M059J (cell line): ENCODE results near the gene FAU. TPM values are rescaled to one million over a fixed set of nuclear protein-coding genes. Genes with fewer than 3 reads are reported as not detected.
A peak's percentile ranks its signal among the peaks of the same experiment; 100 is the strongest.

Experiments
- DNase-seq: peaks from one replicate; pipeline ENCODE4 v3.0.0-alpha.2; 2012; ENCODE audit warnings: low read depth
- total RNA-seq: library from RNA; depleted of rRNA; stranded (reverse); fragments of >200 nt; shearing (Covaris generic); gene quantifications from 2 replicates; pipeline ENCODE4 v1.2.3, GENCODE V29; 2014

The FAU gene
- total RNA-seq, 1 experiment from 2014 or later: 443 TPM

DNA sequence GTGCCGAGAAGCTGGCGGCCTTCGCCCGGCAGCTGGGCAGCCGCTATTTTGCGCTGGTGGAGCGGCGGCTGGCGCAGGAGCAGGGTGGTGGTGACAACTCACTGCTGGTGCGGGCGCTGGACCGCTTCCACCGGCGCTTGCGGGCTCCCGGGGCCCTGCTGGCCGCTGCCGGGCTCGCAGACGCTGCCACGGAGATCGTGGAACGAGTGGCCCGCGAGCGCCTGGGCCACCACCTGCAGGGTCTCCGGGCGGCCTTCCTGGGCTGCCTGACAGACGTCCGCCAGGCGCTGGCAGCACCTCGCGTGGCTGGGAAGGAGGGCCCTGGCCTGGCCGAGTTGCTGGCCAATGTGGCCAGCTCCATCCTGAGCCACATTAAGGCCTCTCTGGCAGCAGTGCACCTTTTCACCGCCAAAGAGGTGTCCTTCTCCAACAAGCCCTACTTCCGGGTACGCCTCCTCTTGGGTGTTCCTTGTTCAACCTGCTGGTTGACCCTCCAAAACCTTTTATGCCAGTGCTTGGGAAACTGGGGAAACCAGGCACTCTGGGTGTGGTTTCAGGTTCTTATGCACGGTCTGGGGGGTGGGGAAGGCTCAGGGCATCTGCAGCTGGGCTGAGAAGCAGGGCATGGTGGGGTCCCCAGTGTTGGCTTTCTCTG, 13.3 kb downstream of the FAU start:
- no peak for DNase-seq

DNA sequence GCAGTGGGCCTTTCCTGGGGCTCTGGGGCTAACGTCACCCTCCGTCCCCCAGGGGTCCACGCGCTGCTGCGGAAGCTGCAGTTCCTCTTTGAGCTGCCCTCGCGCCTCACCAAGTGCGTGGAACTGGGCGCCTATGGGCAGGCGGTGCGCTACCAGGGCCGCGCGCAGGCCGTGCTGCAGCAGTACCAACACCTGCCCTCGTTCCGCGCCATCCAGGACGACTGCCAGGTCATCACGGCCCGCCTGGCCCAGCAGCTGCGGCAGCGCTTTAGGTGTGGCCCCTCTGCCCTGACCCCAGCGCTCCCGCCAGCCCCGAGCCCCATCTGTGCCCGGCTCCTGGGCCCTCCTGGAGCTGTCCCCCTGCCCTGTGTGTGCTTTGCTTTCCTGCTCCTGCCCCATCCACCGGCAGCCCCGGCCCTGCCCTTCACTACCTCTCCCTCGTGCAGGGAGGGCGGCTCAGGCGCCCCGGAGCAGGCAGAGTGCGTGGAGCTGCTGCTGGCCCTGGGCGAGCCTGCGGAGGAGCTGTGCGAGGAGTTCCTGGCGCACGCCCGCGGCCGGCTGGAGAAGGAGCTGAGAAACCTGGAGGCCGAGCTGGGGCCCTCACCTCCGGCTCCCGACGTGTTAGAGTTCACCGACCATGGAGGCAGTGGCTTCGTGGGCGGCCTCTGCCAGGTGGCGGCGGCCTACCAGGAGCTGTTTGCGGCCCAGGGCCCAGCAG, 14.0 kb downstream of the FAU start:
- no peak for DNase-seq

DNA sequence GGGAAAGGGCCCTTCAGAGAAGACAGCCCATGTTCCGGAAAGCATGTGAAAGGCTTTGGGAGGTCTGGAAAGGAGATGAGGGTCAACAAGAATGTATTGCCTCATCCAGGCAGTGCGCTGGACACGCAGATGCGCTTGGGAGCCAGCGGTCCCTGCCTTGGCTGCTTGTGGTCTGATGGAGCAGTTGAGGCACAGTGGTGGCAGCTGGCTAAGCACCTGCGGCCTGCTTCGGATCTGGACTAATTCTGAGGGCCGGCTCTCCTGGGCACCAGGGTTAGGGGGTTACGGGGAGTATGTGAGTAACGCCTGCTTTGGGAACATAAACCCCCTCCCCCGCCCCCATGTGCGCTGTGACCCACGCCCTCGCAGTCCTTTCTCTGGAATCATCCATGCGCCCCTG, 14.9 kb downstream of the FAU start:
- no peak for DNase-seq

DNA sequence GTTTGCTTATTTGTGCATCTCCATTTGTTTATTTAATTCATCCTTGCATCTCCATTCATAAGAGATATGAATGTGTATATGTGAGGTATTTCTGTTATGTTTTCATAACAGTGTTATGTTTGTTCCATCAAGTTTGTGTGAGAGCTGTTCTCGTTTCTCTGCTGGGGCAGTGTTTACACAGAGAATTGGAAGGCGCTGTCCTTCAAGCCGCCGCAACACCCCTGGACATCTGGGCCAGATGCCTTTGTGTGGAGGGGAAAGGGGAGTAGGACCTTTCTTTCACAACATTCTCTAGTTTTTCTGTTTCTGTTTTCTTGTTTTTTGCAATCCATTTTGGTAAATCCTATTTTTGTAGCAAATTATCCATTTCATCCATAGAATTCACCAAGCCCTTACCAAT, 17.3 kb downstream of the FAU start:
- DNase-seq: no peak

DNA sequence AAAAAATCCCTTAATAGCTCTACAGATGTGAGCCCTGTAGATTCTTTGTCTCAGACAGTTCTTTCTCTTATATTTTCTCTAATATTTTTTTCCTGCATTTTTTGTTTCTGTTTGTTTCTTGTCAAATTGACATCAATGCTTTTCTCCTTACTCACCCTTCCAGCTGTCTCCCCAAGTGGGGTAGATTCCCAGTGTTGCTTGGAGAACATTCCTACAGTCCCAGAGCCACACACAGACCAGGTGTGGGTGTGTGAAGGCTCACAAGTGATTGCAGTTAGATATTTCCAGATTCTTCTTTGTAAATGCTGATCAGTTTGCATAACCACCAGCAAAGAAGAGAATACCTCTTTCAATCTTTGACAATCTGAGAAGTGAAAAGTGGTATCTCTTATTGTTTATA, 18.5 kb downstream of the FAU start:
- DNase-seq: no peak

DNA sequence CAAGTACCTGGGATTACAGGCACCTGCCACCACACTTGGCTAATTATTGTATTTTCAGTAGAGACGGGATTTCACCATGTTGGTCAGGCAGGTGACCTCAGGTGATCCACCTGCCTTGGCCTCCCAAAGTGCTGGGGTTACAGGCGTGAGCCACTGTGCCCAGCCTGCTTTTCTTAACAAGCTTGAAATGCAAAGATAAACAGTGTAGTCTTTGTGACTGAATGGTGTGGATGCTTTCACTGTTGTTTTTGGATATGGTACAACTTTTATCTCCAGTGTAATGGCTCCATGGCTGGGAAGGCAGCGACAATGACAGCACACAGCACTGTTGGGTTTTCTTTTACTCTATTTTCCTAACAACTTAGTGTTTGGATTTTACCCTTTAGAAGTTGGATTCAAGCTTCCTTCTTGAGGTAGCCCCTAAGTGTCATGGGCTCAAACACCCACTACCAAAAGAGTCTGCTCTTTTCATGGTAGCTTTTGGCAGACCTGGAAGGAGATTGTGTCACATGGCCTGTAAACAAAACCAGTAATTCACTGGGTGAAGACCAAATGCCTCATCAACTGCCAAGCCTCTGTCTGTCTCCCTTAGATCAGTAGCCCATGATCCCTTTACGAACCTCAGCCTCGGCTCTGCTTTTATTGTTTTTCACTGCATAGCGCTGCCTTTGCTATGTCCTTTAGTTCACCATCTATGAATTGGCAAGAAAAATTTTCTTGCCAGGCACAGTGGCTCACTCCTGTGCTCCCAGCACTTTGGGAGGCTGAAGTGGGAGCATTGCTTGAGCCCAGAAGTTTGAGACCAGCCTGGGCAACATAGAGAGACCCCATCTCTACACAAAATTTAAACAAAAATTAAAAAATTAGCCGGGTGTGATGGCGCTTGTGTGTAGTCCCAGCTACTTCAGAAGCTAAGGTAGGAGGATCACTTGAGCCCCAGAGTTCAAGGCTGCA, 19.5 kb downstream of the FAU start:
- DNase-seq: peak; percentile 55

DNA sequence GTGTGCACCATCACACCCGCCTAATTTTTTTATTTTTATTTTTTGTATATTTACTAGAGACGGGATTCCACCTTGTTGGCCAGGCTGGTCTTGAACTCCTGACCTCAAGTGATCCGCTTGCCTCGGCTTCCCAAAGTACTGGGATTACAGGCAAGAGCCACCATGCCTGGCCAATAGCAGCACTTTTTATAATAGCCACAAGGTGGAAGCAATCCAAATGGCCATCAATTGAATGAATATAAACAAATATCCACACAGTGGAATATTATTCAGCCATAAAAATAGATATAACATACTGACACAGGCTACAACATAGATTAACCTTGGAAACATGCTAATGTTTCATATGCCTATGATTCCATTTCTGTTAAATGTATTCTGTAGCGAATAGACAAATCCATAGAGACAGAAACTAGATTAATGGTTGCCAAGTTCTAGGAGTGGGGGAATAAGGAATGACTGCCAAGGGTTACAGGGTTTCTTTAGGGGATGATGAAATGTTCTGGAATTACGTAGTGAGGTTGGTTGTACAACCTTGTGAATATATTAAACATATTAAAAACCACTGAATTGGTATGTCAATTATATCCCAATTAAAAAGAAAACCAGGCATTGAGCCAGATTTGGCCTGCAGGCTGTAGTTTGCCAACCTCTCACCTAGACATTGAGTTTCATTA, 21.1 kb downstream of the FAU start:
- DNase-seq: no peak

DNA sequence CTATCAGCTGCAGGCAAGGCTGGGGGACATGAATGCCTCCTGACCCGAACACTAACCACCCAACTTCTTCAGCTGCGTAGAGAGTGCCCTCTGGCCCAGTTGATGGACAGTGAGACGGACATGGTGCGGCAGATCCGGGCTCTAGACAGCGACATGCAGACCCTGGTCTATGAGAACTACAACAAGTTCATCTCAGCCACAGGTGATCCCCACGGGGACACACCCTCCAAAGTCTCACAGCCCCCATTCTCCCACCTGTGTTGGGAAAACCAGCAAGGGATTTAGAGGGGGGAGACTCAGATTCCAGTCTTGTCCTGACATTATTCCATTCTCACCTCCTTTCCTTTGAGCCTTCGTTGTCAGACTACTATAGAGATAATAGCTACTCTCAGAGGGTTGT, 25.0 kb downstream of the FAU start:
- DNase-seq: no peak

DNA sequence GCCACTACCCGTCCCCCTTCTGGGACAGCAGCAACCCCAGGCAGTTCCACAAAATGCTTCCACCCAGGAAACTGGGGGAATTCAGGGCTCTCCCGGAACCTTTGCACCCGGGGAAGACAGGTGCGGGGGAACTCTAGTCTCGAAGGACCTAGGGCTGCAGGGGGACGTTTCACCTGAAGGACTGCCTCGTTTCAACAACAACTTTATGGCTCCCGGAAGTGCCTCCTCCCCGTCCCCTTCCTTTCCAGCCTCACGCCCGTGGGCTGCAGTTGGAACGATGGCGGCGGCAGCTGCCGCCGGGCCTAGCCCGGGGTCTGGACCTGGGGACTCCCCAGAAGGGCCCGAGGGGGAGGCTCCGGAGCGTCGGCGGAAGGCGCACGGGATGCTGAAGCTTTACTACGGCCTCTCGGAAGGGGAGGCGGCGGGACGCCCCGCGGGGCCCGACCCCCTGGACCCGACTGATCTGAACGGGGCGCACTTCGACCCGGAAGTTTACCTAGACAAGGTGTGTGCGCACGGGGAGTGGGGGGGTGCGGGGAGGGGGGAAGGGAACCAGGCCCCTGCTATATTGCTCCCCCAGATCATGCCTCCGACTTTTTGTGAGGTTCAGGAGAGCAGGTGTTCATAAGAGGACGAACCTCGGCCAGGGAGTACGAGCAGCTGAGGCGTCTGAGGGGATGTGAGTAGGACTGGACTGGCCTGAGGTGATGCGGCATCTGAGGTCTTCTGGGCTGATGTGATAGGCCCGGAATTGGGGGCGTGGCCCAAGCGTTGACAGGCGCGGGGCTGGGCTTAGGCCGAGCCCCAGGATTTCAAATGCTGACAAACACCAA, 25.7 kb downstream of the FAU start, which contains the start of gene VPS51:
Gene VPS51 (plus strand): TSS at position 241 of the 833 bp plus-strand sequence. CDS start 37 bp downstream, at position 278.
- DNase-seq: peak; percentile 91

DNA sequence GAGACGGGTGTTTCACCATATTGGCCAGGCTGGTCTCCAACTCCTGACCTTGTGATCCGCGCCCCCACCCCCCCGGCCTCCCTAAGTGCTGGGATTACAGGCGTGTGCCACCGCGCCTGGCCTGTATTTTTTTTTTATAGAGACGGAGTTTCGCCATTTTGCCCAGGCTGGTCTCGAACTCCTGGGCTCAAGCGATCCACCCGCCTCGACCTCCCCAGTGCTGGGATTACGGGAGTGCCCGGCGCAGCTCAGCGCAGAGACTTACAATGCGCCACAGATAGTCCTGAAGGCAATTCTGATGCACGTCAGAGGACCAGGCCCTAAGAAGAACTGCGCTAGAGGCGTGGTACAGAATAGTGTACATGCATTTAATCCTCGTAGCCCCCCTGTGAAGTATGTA, 26.5 kb downstream of the FAU start:
- no peak for DNase-seq

DNA sequence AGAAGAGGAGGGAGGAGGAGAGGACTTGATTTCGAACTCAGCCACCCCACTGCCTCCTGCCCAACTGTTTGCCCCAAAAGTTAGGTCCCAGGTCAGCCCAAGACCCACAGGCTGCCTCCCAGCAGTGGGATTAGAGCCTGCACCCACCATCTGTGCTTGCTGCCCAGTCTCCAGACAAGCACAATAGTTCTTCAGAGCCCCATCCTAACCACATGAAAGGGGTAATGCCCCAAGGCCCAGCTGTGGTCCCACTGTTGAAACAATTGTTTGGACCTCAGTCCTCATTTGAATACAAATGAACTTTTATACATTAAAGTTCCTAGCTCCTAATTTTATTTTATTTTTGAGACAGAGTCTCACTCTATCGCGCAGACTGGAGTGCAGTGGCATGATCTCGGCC, 31.3 kb downstream of the FAU start:
- no peak for DNase-seq

DNA sequence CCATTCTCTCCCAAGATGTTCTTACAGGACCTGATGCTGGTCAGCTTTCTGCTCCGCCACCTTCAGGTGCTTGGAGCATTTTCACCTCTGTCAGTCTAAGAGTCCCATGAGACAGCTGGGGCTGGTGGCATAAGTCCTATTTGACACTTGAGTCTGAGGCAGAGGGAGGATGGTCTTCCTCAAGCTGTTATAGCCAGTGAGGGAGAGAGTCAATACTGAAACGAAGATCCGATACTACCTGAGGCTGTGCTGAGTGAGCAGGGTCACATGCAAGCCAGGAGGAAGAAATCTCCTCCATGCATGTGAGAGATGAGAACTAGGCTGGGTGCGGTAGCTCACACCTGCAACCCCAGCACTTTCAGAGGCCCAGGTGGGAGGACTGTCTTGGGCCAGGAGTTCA, 32.3 kb downstream of the FAU start:
- no peak for DNase-seq

DNA sequence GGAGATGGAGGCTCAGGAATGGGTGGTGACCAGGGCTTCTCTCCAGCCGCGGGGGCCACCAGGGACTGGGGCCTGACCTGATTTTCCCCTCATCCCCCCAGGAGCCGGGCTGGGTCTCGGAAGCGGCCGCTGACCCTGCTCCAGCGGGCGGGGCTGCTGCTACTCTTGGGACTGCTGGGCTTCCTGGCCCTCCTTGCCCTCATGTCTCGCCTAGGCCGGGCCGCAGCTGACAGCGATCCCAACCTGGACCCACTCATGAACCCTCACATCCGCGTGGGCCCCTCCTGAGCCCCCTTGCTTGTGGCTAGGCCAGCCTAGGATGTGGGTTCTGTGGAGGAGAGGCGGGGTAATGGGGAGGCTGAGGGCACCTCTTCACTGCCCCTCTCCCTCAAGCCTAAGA, 34.1 kb downstream of the FAU start:
- DNase-seq: no peak

DNA sequence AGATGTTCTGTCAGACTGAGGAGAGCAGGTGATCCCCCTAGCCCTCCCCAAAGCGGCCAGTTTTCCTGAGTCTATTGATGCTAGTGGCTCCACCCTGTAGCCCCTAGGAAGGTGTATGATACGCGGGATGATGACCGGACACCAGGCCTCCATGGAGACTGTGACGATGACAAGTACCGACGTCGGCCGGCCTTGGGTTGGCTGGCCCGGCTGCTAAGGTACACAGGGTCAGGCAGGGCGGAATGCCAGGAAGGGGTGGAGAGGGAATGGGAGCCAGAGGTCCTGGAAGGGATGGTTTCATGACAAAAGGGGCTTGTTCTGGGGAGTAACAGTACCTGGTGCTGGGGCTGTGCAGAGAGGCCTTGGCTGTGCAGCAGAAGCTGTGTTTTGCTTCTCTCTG, 34.7 kb downstream of the FAU start:
- DNase-seq: no peak

DNA sequence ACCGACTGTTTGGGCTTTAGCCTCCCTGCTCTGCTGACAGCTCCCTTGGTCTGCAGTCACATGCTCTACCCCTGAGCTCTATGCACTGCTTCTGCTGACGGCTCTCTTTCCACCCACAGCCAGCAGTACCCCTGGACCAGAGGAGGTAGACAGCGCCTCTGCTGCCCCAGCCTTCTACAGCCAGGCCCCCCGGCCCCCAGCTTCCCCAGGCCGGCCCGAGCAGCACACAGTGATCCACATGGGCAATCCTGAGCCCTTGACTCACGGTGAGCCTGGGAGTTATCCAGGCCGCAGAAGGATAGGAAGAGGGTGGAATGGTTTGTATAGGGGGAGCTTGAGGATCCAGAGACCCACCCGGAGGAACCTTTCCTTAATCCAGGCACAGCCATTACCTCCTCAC, 35.1 kb downstream of the FAU start:
- DNase-seq: no peak

DNA sequence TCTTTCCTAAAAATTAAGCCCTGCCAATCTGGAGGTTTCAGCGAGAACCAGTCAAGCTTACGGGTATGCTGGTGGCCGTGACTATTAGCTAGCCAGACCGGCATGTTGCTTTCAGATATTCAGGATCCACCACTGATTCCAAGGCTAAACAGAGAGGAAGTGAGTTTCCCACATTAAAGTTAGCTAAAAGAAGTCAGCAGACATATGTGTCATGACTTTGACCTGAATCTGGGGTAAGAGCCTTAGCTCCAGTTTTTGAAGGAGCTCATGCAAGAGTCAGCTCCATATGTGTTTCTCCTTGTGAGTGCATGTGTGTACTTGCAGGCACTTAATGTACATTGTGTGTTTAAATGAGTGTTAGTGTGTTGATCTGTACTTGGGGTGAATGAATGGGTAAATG, 36.5 kb downstream of the FAU start:
- DNase-seq: no peak

DNA sequence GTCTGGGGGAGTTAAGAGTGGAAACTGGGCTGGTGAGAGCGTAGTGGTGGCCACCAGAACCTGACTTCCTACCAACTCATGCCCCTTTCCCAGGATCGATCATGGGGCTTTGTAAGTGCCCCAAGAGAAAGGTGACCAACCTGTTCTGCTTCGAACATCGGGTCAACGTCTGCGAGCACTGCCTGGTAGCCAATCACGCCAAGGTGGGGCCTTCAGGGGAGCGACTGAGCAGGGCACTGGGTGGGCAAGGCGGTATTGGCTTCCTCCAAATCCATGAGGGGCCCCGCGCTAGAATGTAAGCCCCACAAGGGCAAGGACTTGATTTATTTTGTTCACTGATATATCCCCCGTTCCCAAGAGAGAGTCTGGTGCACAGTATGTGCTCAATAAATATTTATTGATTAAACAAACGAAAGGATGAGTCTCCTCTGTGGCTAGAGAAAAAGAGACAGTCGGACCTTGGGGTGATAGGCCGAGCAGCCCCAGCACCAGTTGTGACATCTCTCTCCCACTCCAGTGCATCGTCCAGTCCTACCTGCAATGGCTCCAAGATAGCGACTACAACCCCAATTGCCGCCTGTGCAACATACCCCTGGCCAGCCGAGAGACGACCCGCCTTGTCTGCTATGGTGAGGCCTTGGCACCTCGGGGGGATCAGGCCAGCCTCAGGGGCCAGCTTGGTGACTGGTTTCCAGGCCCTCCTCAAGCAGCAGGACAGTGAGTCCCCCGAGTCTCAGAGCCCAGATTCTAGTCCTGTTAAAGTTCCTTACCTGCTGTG, 37.1 kb downstream of the FAU start:
- DNase-seq: no peak

DNA sequence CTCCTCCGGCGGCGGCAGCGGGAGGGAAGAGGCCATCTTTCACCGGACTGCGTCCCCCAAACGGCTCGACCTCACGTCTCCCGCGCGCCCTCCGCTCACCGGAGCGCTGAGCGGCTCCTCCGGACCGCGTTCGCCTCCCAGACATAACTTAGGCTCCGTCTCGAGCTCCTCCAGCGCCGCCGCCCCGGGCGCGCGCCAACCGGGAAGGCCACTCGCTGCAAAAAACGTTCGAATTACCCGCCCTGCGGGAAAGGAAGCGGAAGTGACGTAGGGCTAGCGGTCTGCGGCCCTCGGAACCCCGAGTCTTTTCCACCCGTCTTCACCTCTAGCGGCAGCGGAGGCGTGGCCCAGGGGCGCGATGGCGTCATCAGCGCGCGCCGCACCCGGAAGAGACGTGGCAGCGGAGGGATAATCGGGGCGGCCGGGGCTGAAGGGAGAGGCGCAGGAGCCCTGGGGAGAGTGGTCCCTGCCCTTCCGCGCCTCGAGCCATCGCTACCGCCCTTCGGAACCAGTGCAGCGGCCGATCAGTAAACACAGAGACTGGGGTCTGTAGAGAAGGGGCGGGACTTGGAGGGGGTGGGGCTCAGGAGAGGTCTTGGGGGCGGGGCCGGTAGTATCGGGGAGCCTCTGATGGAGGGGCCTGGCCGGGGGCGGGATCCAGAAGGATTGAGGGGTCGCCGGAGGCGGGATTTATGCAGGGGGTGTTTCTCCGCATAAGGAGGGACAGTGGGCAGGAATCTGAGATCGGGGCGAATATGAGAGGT, 37.9 kb downstream of the FAU start, which contains the start of the genes CDCA5 and ZFPL1:
Gene CDCA5 (minus strand): TSS at position 207 of the 764 bp plus-strand sequence. CDS start 62 bp downstream, at position 145.
Gene ZFPL1 (plus strand): TSS at position 389 of the 764 bp plus-strand sequence. CDS start 477 bp downstream, outside the sequence.
- peak; percentile 94 for DNase-seq
